ENCODE data around the gene C4BPA. TPM values are rescaled to one million over a fixed set of nuclear protein-coding genes. Genes with fewer than 3 reads are reported as not detected.

The C4BPA gene
- total RNA-seq, 2 donors from 2014 or later, result 0.71 TPM; not detected in 1

DNA sequence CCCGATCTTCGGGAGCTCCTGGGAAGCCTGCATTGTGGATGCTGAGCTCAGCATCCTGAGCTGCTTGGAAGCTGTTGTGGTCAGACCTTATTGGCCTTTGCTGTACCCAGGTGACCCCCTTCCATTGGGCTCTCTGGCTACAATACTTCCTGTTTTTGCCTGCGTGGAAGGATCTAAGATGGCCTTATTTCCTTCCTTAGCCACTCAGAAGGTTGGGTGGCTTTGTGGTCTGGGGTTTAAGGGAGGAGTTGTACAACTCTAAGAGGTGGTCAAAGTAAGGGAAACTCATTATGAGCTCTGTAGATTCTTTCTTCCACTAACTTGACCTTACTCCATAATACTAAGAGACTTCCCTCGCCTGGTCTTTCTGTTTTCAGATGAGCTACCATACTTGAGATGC, 33.2 kb upstream of the C4BPA start:
- H3K4me3 ChIP-seq, result no peak overlapping the region
- H3K36me3 ChIP-seq, result peaks cover 9% of the 10 kb centered on the region
- H3K4me1 ChIP-seq (ENCODE audit: control insufficient read depth in 1 of 2, low read depth in 2 of 2), result no peaks in the 10 kb centered on the region
- ATAC-seq (ENCODE audit: insufficient number of reproducible peaks, low FRiP score, low read depth) (no peak), DNase-seq (ENCODE audit: low spot score) (no peak)
- H3K27ac ChIP-seq, result no peak overlapping the region
- H3K27me3 ChIP-seq (replicated peaks; ENCODE audit: insufficient read depth), result no peaks in the 10 kb centered on the region
- H3K9me3 ChIP-seq, result no peaks in the 10 kb centered on the region
- TF ChIP-seq, protein P1, sequence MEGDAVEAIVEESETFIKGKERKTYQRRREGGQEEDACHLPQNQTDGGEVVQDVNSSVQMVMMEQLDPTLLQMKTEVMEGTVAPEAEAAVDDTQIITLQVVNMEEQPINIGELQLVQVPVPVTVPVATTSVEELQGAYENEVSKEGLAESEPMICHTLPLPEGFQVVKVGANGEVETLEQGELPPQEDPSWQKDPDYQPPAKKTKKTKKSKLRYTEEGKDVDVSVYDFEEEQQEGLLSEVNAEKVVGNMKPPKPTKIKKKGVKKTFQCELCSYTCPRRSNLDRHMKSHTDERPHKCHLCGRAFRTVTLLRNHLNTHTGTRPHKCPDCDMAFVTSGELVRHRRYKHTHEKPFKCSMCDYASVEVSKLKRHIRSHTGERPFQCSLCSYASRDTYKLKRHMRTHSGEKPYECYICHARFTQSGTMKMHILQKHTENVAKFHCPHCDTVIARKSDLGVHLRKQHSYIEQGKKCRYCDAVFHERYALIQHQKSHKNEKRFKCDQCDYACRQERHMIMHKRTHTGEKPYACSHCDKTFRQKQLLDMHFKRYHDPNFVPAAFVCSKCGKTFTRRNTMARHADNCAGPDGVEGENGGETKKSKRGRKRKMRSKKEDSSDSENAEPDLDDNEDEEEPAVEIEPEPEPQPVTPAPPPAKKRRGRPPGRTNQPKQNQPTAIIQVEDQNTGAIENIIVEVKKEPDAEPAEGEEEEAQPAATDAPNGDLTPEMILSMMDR (IDR thresholded peaks at IDR 0.05), result no peak

DNA sequence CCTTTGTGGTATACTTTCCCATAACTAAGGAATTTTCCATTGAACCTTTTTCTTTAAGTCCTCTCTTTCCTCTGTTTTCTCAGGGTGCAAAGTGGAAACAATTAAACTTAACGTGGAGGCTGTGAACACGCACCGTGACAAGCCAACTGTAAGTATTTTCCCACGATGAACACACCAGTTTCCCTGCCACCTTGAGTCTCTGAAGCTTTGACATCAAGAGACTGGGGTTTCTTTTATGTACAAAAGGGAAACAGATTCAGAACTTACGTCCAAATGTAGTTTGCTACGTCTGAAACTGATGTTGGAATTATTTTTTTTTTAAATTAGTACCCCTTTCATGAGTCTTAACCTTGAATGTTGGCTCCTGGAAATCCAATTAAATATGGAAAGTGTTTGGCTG, 32.6 kb upstream of the C4BPA start:
- no peak overlapping the region for H3K4me3 ChIP-seq
- H3K27ac ChIP-seq, result no peak overlapping the region
- peaks cover 9% of the 10 kb centered on the region for H3K36me3 ChIP-seq
- no peak for DNase-seq (ENCODE audit: low spot score)
- H3K4me1 ChIP-seq (ENCODE audit: control insufficient read depth in 1 of 2, low read depth in 2 of 2), result peaks cover 0 to under 1% of the 10 kb centered on the region in 2 donors
- no peaks in the 10 kb centered on the region for H3K27me3 ChIP-seq (replicated peaks; ENCODE audit: insufficient read depth)
- no peak for ATAC-seq (ENCODE audit: insufficient number of reproducible peaks, low FRiP score, low read depth)
- H3K9me3 ChIP-seq, result no peaks in the 10 kb centered on the region
- TF ChIP-seq, protein P1 (IDR thresholded peaks at IDR 0.05), result no peak

DNA sequence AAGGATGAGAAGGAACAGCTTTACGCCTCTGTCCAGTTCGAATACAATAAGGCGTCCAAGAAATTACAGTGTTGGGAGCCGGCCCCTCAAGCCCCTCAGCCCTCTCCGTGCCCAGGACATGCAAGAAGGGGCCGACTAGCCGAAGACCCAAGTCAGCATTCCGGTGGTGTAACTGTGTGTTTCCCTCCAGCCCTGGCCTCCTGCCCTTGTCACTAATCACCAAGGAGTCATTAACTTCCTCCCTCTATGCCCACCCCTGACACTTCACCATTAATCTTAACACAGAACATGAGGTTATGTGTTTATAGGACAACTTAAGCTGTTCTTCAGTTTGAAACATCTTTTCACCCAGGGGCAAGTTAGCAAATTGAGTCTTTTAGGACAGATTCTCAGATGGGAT, 31.8 kb upstream of the C4BPA start:
- Histone ChIP-seq H3K4me3 (no peak overlapping the region), H3K36me3 (peaks cover 9% of the 10 kb centered on the region), H3K9me3 (no peaks in the 10 kb centered on the region), H3K27me3 (replicated peaks; ENCODE audit: insufficient read depth) (no peaks in the 10 kb centered on the region), H3K27ac (no peak overlapping the region), H3K4me1 (ENCODE audit: control insufficient read depth in 1 of 2, low read depth in 2 of 2) (peaks cover 0 to 8% of the 10 kb centered on the region in 2 donors)
- ATAC-seq (ENCODE audit: insufficient number of reproducible peaks, low FRiP score, low read depth) (no peak), DNase-seq (ENCODE audit: low spot score) (no peak)
- TF ChIP-seq, protein P1 (IDR thresholded peaks at IDR 0.05), result no peak

DNA sequence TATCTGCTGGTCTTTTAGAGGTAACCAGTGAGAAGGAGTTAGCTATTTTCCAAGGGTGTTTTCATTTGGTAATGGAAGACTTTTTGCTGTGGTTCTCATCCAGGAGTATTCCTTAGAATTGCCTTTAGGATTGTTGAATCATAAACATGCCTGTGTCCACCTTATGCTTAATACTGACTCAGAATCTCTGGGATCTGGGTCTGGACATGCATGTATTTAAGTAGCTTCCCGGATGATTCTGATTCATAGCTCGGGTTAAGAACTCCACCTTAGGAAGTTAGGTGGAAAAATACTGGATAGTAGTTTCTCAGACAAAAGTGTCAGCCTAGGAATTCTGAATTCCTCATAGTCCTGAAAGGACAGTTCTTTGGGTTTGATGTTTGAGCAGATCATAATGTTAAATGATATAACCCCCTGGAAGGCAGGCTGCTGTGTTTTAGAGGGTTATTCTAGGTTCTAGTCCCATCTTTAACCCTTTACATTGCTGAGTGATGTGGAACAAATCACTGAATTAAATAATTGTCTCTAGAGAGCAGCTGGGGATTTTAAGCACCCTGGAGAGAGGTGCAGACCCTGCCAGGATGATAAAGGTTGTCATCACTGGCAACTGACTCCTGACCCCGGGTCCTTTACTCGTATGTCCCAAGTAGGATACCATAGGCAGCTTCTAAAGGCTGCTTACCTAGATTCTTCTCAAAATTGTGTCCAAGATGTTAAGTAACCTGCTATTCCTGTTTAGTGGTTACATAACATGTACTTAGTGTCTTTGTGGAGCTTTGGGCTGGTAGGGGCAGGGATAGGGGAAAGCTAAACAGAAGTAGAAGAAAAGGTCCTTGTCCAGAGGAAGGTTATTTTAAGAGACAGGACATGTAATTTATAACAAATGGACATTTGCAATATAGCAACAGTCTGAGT, 29.9 kb upstream of the C4BPA start:
- H3K9me3 ChIP-seq, result no peaks in the 10 kb centered on the region
- TF ChIP-seq, protein P1 (IDR thresholded peaks at IDR 0.05), result no peak
- peaks cover 0 to 12% of the 10 kb centered on the region in 2 donors for H3K4me1 ChIP-seq (ENCODE audit: control insufficient read depth in 1 of 2, low read depth in 2 of 2)
- H3K4me3 ChIP-seq, result no peak overlapping the region
- no peaks in the 10 kb centered on the region for H3K27me3 ChIP-seq (replicated peaks; ENCODE audit: insufficient read depth)
- DNase-seq (ENCODE audit: low spot score) (no peak), ATAC-seq (ENCODE audit: insufficient number of reproducible peaks, low FRiP score, low read depth) (no peak)
- no peak overlapping the region for H3K27ac ChIP-seq
- no peaks in the 10 kb centered on the region for H3K36me3 ChIP-seq

DNA sequence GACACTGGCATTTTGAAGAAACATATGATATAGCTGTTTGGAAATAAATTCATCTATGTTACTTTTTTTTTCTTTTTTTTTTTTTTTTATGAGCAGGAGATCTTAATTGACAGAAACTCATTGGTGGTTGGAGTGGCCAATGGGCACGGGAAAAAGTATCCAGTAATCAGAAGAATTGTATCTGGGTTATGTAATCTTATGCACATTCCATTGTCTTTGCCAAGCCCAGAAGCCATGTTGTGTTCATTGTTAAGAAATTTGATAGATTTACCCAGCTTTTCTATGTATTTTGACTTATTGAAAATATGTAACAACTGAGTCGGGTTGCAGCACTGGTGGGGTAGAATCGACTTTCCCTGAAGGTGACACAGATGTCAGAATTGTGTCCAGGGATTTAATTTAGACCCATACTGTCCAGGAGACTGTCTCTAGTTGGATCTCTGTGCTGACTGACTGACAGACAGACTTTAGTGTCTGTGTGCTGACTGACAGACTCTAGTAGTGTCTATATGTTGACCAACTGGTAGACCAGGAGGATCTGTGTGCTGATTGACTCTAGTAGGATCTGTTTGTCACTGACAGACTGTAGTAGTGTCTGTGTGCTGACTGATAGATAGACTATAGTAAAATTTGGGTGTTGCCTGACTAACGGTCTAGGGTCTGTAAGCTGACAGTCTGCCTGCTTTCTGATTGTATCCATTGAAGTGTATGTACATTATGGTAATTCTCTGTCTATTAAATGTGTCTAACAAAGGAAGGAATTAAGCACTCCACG, 27.7 kb upstream of the C4BPA start:
- no peaks in the 10 kb centered on the region for H3K9me3 ChIP-seq
- TF ChIP-seq, protein P1 (IDR thresholded peaks at IDR 0.05), result no peak
- H3K27me3 ChIP-seq (replicated peaks; ENCODE audit: insufficient read depth), result no peaks in the 10 kb centered on the region
- H3K36me3 ChIP-seq, result no peaks in the 10 kb centered on the region
- H3K4me3 ChIP-seq, result no peak overlapping the region
- ATAC-seq (ENCODE audit: insufficient number of reproducible peaks, low FRiP score, low read depth) (no peak), DNase-seq (ENCODE audit: low spot score) (no peak)
- no peak overlapping the region for H3K27ac ChIP-seq
- peaks cover 0 to 12% of the 10 kb centered on the region in 2 donors for H3K4me1 ChIP-seq (ENCODE audit: control insufficient read depth in 1 of 2, low read depth in 2 of 2)
